Neural cell (in vitro differentiated cells): ENCODE results near the gene SPNS1. TPM values are rescaled to one million over a fixed set of nuclear protein-coding genes. Genes with fewer than 3 reads are reported as not detected.

ENCODE experiments used
- H2AFZ ChIP-seq: fragments of 200-600, 300-800 bp; sonication (generic), shearing (Covaris generic); 2 replicates; pipeline ENCODE4 v1.6.0; 2014; ENCODE audit warnings: low read depth, mild to moderate bottlenecking, antibody characterized with exemption, low read length, moderate library complexity
- H3F3A ChIP-seq: fragments of 200-600 bp; shearing (Covaris generic); 2 replicates; pipeline ENCODE4 v1.6.1; 2016; ENCODE audit warnings: mild to moderate bottlenecking, moderate library complexity, mixed read lengths, antibody characterized with exemption, low read length; ENCODE audit not compliant: insufficient read depth, poor library complexity, severe bottlenecking
- H3K27ac ChIP-seq: fragments of 200-600, 300-800 bp; sonication (generic), shearing (Covaris generic); 2 replicates; pipeline ENCODE4 v1.5.1; 2014; ENCODE audit warnings: mild to moderate bottlenecking, low read length, moderate library complexity
- H3K27me3 ChIP-seq: fragments of 300-800, 200-600 bp; sonication (generic), shearing (Covaris generic); 2 replicates; pipeline ENCODE4 v1.6.0; 2014; ENCODE audit warnings: mild to moderate bottlenecking, low read depth, low read length, moderate library complexity; ENCODE audit not compliant: insufficient read depth
- H3K36me3 ChIP-seq: fragments of 300-800, 200-600 bp; sonication (generic), shearing (Covaris generic); 2 replicates; pipeline ENCODE4 v1.5.1; 2014; ENCODE audit warnings: mild to moderate bottlenecking, antibody characterized with exemption, low read length, moderate library complexity; ENCODE audit not compliant: insufficient read depth
- H3K4me2 ChIP-seq: fragments of 300-800, 200-600 bp; sonication (generic), shearing (Covaris generic); 2 replicates; pipeline ENCODE4 v1.6.0; 2014; ENCODE audit warnings: mild to moderate bottlenecking, low read length
- H3K4me3 ChIP-seq: fragments of 300-800, 200-600 bp; sonication (generic), shearing (Covaris generic); 2 replicates; pipeline ENCODE4 v1.5.1; 2014; ENCODE audit warnings: mild to moderate bottlenecking, low read length, moderate library complexity
- H3K79me2 ChIP-seq: fragments of 200-600 bp; shearing (Covaris generic); replicated peaks from 2 replicates; pipeline ENCODE4 v1.6.0; 2014; ENCODE audit warnings: mild to moderate bottlenecking, low read length, moderate library complexity; ENCODE audit not compliant: insufficient read depth
- H3K9ac ChIP-seq: fragments of 300-800, 200-600 bp; sonication (generic), shearing (Covaris generic); 2 replicates; pipeline ENCODE4 v1.6.1; 2016; ENCODE audit warnings: mild to moderate bottlenecking, low read length, mixed read lengths
- H3K9me2 ChIP-seq: fragments of 200-600 bp; shearing (Covaris generic); 2 replicates; pipeline ENCODE4 v1.6.1; 2016; ENCODE audit warnings: mild to moderate bottlenecking, low read length, mixed read lengths; ENCODE audit not compliant: insufficient read depth
- H3K9me3 ChIP-seq: fragments of 200-600, 300-800 bp; sonication (generic), shearing (Covaris generic); 2 replicates; pipeline ENCODE4 v1.6.1; 2016; ENCODE audit warnings: mild to moderate bottlenecking, mixed run types, low read length, moderate library complexity, mixed read lengths
- H4K20me1 ChIP-seq: fragments of 200-600 bp; shearing (Covaris generic); 2 replicates; pipeline ENCODE4 v1.6.1; 2016; ENCODE audit warnings: mild to moderate bottlenecking, mixed run types; ENCODE audit not compliant: insufficient read depth
- CTCF ChIP-seq: fragments of 450-650 bp; IDR thresholded peaks from 2 replicates; pipeline ENCODE4 v1.5.1; 2014; ENCODE audit warnings: antibody characterized with exemption, mild to moderate bottlenecking, moderate library complexity; ENCODE audit not compliant: poor library complexity, severe bottlenecking
- EZH2 ChIP-seq: fragments of 200-600, 300-800 bp; shearing (Covaris generic), sonication (generic); IDR thresholded peaks from 2 replicates; pipeline ENCODE4 v1.6.1; 2014; ENCODE audit warnings: antibody characterized with exemption, low read length, borderline replicate concordance, mild to moderate bottlenecking; ENCODE audit not compliant: insufficient read depth, poor library complexity, severe bottlenecking
- MXI1 ChIP-seq: fragments of 450-650 bp; conservative IDR thresholded peaks from 2 replicates; pipeline ENCODE4 v1.6.1; 2014; ENCODE audit warnings: antibody characterized with exemption, mild to moderate bottlenecking; ENCODE audit not compliant: poor library complexity, severe bottlenecking
- POLR2AphosphoS5 ChIP-seq: IDR thresholded peaks from 2 replicates; pipeline ENCODE4 v1.6.1; 2012
- RAD21 ChIP-seq: fragments of 450-650 bp; conservative IDR thresholded peaks from 2 replicates; pipeline ENCODE4 v1.6.1; 2014; ENCODE audit warnings: antibody characterized with exemption, mild to moderate bottlenecking, moderate library complexity
- REST ChIP-seq: IDR thresholded peaks from 2 replicates; pipeline ENCODE4 v1.6.1; 2012; ENCODE audit warnings: borderline replicate concordance
- SMC3 ChIP-seq: fragments of 450-650 bp; conservative IDR thresholded peaks from 2 replicates; pipeline ENCODE4 v1.6.1; 2014; ENCODE audit warnings: antibody characterized with exemption, mild to moderate bottlenecking, moderate library complexity; ENCODE audit not compliant: poor library complexity
- TAF1 ChIP-seq: IDR thresholded peaks from 2 replicates; pipeline ENCODE4 v1.6.1; 2012; ENCODE audit warnings: low read depth
- polyA plus RNA-seq: library from polyadenylated mRNA; depleted of rRNA; stranded (reverse); fragments of >200 nt; gene quantifications from 2 replicates; pipeline ENCODE4 v1.2.3, GENCODE V29; 2014

SPNS1 gene
- polyA plus RNA-seq, 1 donor from 2014 or later = 41.6 TPM

GRCh38 chr16:29009838-29010166, 35.2 kb downstream of the SPNS1 start:
- Histone ChIP-seq H3K36me3 (no peaks in the 10 kb centered on the region), H3K4me2 (no peak overlapping the region), H3K27ac (no peak overlapping the region), H3F3A (no peaks in the 10 kb centered on the region), H3K9me3 (no peaks in the 10 kb centered on the region), H3K27me3 (no peaks in the 10 kb centered on the region), H4K20me1 (no peaks in the 10 kb centered on the region), H3K79me2 (no peaks in the 10 kb centered on the region), H3K4me3 (no peak overlapping the region), H2AFZ (no peak overlapping the region), H3K9ac (no peak overlapping the region), H3K9me2 (no peaks in the 10 kb centered on the region)
- TF ChIP-seq MXI1 = no peak
- TF ChIP-seq TAF1 = no peak
- TF ChIP-seq SMC3 = no peak
- TF ChIP-seq EZH2 = no peak
- TF ChIP-seq RAD21 = no peak
- TF ChIP-seq CTCF = no peak
- no peak for TF ChIP-seq REST
- TF ChIP-seq POLR2AphosphoS5 = no peak

- no peaks in the 10 kb centered on the region for H3K27me3 ChIP-seq
- H3K9ac ChIP-seq = no peak overlapping the region
- H3F3A ChIP-seq = no peaks in the 10 kb centered on the region
- H3K27ac ChIP-seq = no peak overlapping the region
- no peaks in the 10 kb centered on the region for H3K9me2 ChIP-seq
- no peak overlapping the region for H3K4me3 ChIP-seq
- H3K79me2 ChIP-seq = no peaks in the 10 kb centered on the region
- H4K20me1 ChIP-seq = no peaks in the 10 kb centered on the region
- TF ChIP-seq CTCF (no peak), TAF1 (no peak), MXI1 (no peak), RAD21 (no peak), EZH2 (no peak)
- no peak overlapping the region for H2AFZ ChIP-seq
- H3K4me2 ChIP-seq = no peak overlapping the region
- H3K9me3 ChIP-seq = no peaks in the 10 kb centered on the region
- H3K36me3 ChIP-seq = no peaks in the 10 kb centered on the region
These were observed 36.5 kb downstream of the SPNS1 start for GRCh38 chr16:29011112-29011511.
